Neural cell (in vitro differentiated cells): ENCODE data around the gene KRTAP5-10.
"Not testable (repeated sequence)": the region's sequence is repeated elsewhere in the genome, so short reads cannot be mapped to it uniquely, and the experiment has no call there.

ENCODE experiments used
- RAD21 ChIP-seq: fragments of 450-650 bp; conservative IDR thresholded peaks from 2 replicates; pipeline ENCODE4 v1.6.1; 2014; ENCODE audit warnings: antibody characterized with exemption, mild to moderate bottlenecking, moderate library complexity
- TAF1 ChIP-seq: IDR thresholded peaks from 2 replicates; pipeline ENCODE4 v1.6.1; 2012; ENCODE audit warnings: low read depth
- TF ChIP-seq, protein P1 (sequence below): fragments of 450-650 bp; IDR thresholded peaks from 2 replicates; pipeline ENCODE4 v1.5.1; 2014; ENCODE audit warnings: antibody characterized with exemption, mild to moderate bottlenecking, moderate library complexity; ENCODE audit not compliant: poor library complexity, severe bottlenecking
- TF ChIP-seq, protein P2 (sequence below): IDR thresholded peaks from 2 replicates; pipeline ENCODE4 v1.6.1; 2012; ENCODE audit warnings: borderline replicate concordance

DNA sequence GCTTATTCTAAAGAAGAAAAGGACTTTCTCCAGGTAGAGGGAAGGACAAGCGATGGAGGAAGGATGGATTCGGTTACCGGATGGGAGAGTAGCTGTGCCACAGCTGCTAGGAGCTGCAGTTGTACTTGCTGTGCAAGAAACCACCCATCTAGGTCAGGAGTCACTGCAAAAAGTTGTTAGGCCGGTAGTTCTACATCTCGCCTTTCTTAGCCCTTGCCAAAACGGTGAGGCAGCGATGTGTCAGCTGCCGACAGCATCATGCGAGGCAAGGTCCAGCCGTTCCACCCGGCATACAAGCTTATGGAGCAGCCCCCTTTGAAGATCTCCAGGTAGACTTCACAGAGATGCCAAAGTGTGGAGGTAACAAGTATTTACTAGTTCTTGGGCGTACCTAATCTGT lies 49.6 kb downstream of the KRTAP5-10 start:
- TF ChIP-seq, protein P1, sequence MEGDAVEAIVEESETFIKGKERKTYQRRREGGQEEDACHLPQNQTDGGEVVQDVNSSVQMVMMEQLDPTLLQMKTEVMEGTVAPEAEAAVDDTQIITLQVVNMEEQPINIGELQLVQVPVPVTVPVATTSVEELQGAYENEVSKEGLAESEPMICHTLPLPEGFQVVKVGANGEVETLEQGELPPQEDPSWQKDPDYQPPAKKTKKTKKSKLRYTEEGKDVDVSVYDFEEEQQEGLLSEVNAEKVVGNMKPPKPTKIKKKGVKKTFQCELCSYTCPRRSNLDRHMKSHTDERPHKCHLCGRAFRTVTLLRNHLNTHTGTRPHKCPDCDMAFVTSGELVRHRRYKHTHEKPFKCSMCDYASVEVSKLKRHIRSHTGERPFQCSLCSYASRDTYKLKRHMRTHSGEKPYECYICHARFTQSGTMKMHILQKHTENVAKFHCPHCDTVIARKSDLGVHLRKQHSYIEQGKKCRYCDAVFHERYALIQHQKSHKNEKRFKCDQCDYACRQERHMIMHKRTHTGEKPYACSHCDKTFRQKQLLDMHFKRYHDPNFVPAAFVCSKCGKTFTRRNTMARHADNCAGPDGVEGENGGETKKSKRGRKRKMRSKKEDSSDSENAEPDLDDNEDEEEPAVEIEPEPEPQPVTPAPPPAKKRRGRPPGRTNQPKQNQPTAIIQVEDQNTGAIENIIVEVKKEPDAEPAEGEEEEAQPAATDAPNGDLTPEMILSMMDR: not testable (repeated sequence)
- not testable (repeated sequence) for TF ChIP-seq TAF1, RAD21
- TF ChIP-seq, protein P2, sequence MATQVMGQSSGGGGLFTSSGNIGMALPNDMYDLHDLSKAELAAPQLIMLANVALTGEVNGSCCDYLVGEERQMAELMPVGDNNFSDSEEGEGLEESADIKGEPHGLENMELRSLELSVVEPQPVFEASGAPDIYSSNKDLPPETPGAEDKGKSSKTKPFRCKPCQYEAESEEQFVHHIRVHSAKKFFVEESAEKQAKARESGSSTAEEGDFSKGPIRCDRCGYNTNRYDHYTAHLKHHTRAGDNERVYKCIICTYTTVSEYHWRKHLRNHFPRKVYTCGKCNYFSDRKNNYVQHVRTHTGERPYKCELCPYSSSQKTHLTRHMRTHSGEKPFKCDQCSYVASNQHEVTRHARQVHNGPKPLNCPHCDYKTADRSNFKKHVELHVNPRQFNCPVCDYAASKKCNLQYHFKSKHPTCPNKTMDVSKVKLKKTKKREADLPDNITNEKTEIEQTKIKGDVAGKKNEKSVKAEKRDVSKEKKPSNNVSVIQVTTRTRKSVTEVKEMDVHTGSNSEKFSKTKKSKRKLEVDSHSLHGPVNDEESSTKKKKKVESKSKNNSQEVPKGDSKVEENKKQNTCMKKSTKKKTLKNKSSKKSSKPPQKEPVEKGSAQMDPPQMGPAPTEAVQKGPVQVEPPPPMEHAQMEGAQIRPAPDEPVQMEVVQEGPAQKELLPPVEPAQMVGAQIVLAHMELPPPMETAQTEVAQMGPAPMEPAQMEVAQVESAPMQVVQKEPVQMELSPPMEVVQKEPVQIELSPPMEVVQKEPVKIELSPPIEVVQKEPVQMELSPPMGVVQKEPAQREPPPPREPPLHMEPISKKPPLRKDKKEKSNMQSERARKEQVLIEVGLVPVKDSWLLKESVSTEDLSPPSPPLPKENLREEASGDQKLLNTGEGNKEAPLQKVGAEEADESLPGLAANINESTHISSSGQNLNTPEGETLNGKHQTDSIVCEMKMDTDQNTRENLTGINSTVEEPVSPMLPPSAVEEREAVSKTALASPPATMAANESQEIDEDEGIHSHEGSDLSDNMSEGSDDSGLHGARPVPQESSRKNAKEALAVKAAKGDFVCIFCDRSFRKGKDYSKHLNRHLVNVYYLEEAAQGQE: not testable (repeated sequence)
